HepG2 (cell line): ENCODE data around the gene MYO9A. TPM values are rescaled to one million over a fixed set of nuclear protein-coding genes. Genes with fewer than 3 reads are reported as not detected.

Experiments used
- ATAC-seq: fragments of 200-7000 bp; cut with Tn5 transposase; 3 replicates; pipeline ENCODE4 v1.9.1; 2020; ENCODE audit warnings: mild to moderate bottlenecking, moderate library complexity
- BruUV-seq: library from RNA; stranded (reverse); fragments of 400-500 nt; replicated peaks from 2 replicates; lab custom pipeline; 2021; lab: Mats Ljungman, UMichigan
- CTCF ChIA-PET: fragments of 300-600 bp; formaldehyde crosslinking; extraction: SDS; loops from one replicate; lab custom pipeline; 2021; ENCODE audit warnings: low total read pairs, inconsistent platforms, low intra/inter-chr PET ratio; lab: Yijun Ruan, JAX
- POLR2A ChIA-PET: fragments of 350-600 bp; sonication (Branson Sonifier 250); formaldehyde crosslinking; loops from one replicate; lab custom pipeline; 2020; ENCODE audit warnings: antibody characterized with exemption, inconsistent platforms; lab: Yijun Ruan, JAX
- DNase-seq: peaks from one replicate; pipeline ENCODE4 v3.0.0-alpha.2; 2015; ENCODE audit warnings: low spot score
- FAIRE-seq: peaks from 3 replicates; lab custom pipeline; 2011; peaks lifted over from hg19 to GRCh38; lab: Jason Lieb, UNC
- H2AFZ ChIP-seq: one replicate; pipeline ENCODE4 v1.6.1; 2011; ENCODE audit warnings: low read length, inconsistent platforms
- H3K27ac ChIP-seq: fragments of 300-600 bp; 3 replicates; pipeline ENCODE4 v1.8.0; 2011; ENCODE audit warnings: mixed run types, mild to moderate bottlenecking, mixed read lengths, low read length, inconsistent platforms; ENCODE audit not compliant: insufficient read depth; ENCODE audit errors: extremely low read length
- H3K27me3 ChIP-seq, 2 experiments: fragments of 200-600 bp in 1 of 2; 2 replicates in 1 of 2; 3 replicates in 1 of 2; pipeline versions ENCODE4 v1.6.0 to v1.8.0; 2011; ENCODE audit warnings: low read length in 2 of 2, mild to moderate bottlenecking in 2 of 2, moderate library complexity in 2 of 2, inconsistent platforms in 1 of 2; ENCODE audit not compliant: insufficient read depth in 2 of 2, control insufficient read depth in 1 of 2
- H3K36me3 ChIP-seq, 2 experiments: fragments of 200-600 bp in 1 of 2; replicated peaks in 1 of 2; 2 replicates in 1 of 2; 3 replicates in 1 of 2; pipeline versions ENCODE4 v1.5.1 to v1.8.0; 2011; ENCODE audit warnings: low read length in 2 of 2, inconsistent platforms in 1 of 2; ENCODE audit not compliant: insufficient read depth in 2 of 2, control insufficient read depth in 1 of 2
- H3K4me1 ChIP-seq: 2 replicates; pipeline ENCODE4 v1.5.1; 2012; ENCODE audit warnings: low read length, inconsistent platforms; ENCODE audit not compliant: insufficient read depth
- H3K4me2 ChIP-seq: 2 replicates; pipeline ENCODE4 v1.6.0; 2011; ENCODE audit warnings: low read depth, low read length, inconsistent platforms
- H3K4me3 ChIP-seq, 3 experiments: fragments of 200-600 bp in 1 of 3; sonication (generic), shearing (Covaris generic) in 1 of 3; replicated peaks in 1 of 3; 2 replicates each; pipeline ENCODE4 v1.5.1; 2011 to 2016; ENCODE audit warnings: low read length in 3 of 3, inconsistent platforms in 2 of 3, low read depth in 2 of 3, mild to moderate bottlenecking in 2 of 3, control low read depth in 1 of 3, mixed read lengths in 1 of 3; ENCODE audit not compliant: insufficient read depth in 1 of 3
- H3K79me2 ChIP-seq: one replicate; pipeline ENCODE4 v1.6.1; 2011; ENCODE audit warnings: low read length, inconsistent platforms; ENCODE audit not compliant: insufficient read depth
- H3K9ac ChIP-seq: 2 replicates; pipeline ENCODE4 v1.6.0; 2011; ENCODE audit warnings: mild to moderate bottlenecking, low read depth, low read length, inconsistent platforms; ENCODE audit not compliant: insufficient read depth
- H3K9me3 ChIP-seq: 2 replicates; pipeline ENCODE4 v1.5.1; 2012; ENCODE audit warnings: mild to moderate bottlenecking, low read length
- H4K20me1 ChIP-seq: 2 replicates; pipeline ENCODE4 v1.6.0; 2011; ENCODE audit warnings: inconsistent platforms, mild to moderate bottlenecking, low read length, moderate library complexity; ENCODE audit not compliant: insufficient read depth
- ATAD3A ChIP-seq: sonication (generic); formaldehyde crosslinking; IDR thresholded peaks from 2 replicates; pipeline ENCODE4 v1.4.0; 2020; ENCODE audit warnings: missing genetic modification reagents
- GTF2F1 ChIP-seq: fragments of 150-350 bp; IDR thresholded peaks from 2 replicates; pipeline ENCODE4 v1.6.1; 2014; ENCODE audit warnings: low read length
- HNRNPL ChIP-seq: fragments of 200-400 bp; formaldehyde crosslinking; IDR thresholded peaks from 2 replicates; pipeline ENCODE4 v1.6.1; 2017; ENCODE audit warnings: mild to moderate bottlenecking, low read depth, low read length
- SP2 ChIP-seq: sonication (generic); formaldehyde crosslinking; IDR thresholded peaks from 2 replicates; pipeline ENCODE4 v1.5.1; 2020; ENCODE audit warnings: mild to moderate bottlenecking, missing genetic modification reagents
- YEATS4 ChIP-seq: sonication (generic); formaldehyde crosslinking; IDR thresholded peaks from 2 replicates; pipeline ENCODE4 v1.4.0; 2020; ENCODE audit warnings: missing genetic modification reagents, borderline replicate concordance
- ZFP36L2 ChIP-seq: sonication (generic); formaldehyde crosslinking; IDR thresholded peaks from 2 replicates; pipeline ENCODE4 v1.4.0; 2020; ENCODE audit warnings: missing genetic modification reagents
- ZIK1 ChIP-seq: sonication (generic); formaldehyde crosslinking; IDR thresholded peaks from 2 replicates; pipeline ENCODE4 v1.5.0; 2020; ENCODE audit warnings: mild to moderate bottlenecking, low read depth, missing genetic modification reagents, borderline replicate concordance
- ZNF101 ChIP-seq: sonication (generic); formaldehyde crosslinking; IDR thresholded peaks from 2 replicates; pipeline ENCODE4 v1.4.0; 2020; ENCODE audit warnings: mild to moderate bottlenecking, low read depth, missing genetic modification reagents, borderline replicate concordance
- ZNF331 ChIP-seq: sonication (generic); formaldehyde crosslinking; IDR thresholded peaks from 2 replicates; pipeline ENCODE4 v1.4.0; 2020; ENCODE audit warnings: missing genetic modification reagents
- ZNF569 ChIP-seq: sonication (generic); formaldehyde crosslinking; IDR thresholded peaks from 2 replicates; pipeline ENCODE4 v1.5.0; 2020; ENCODE audit warnings: mild to moderate bottlenecking, missing genetic modification reagents, moderate library complexity, borderline replicate concordance
- ZNF672 ChIP-seq: sonication (generic); formaldehyde crosslinking; IDR thresholded peaks from 2 replicates; pipeline ENCODE4 v1.8.1; 2022; ENCODE audit warnings: missing genetic modification reagents
- ZNF747 ChIP-seq: sonication (generic); formaldehyde crosslinking; IDR thresholded peaks from 2 replicates; pipeline ENCODE4 v1.8.1; 2023; ENCODE audit warnings: missing genetic modification reagents, mild to moderate bottlenecking, borderline replicate concordance
- ZNF850 ChIP-seq: sonication (generic); formaldehyde crosslinking; conservative IDR thresholded peaks from 2 replicates; pipeline ENCODE4 v1.9.0; 2021; ENCODE audit warnings: mild to moderate bottlenecking, missing genetic modification reagents
- ZZZ3 ChIP-seq: sonication (generic); formaldehyde crosslinking; IDR thresholded peaks from 2 replicates; pipeline ENCODE4 v1.4.0; 2020; ENCODE audit warnings: missing genetic modification reagents, mild to moderate bottlenecking, borderline replicate concordance
- WGBS: methylation state at CpG from one replicate; pipeline ENCODE4 v1.1.6; 2017; ENCODE audit warnings: low lambda C conversion rate; 5-methylcytosine and 5-hydroxymethylcytosine counted together
- in situ Hi-C: cut with HindIII; loops from 2 replicates; pipeline ENCODE4 v1.10.0; 2017; ENCODE audit warnings: low pct_unique_long_range_greater_than_20kb; ENCODE audit not compliant: extremely low pct_ligation_motif_present
- intact Hi-C: fragments of 100-400 bp; cut with micrococcal nuclease; formaldehyde crosslinking; loops from one replicate; pipeline ENCODE4 v1.10.0; 2022; ENCODE audit not compliant: unreplicated experiment
- polyA plus RNA-seq, 8 experiments: library from polyadenylated mRNA; depleted of rRNA in 3 of 8; stranded (reverse) in 7 of 8; unstranded in 1 of 8; fragments of >200 nt; fragmentation: Illumina TruSeq in 4 of 8; extraction: Trizol in 4 of 8; gene quantifications; 2 replicates each; pipeline versions ENCODE4 v1.2.1 to v1.2.3, GENCODE V29; 2011 to 2016; ENCODE audit warnings: low read depth in 4 of 8, missing spikeins in 1 of 8, mixed read lengths in 1 of 8; ENCODE audit not compliant: insufficient read depth in 1 of 8
- total RNA-seq, 5 experiments: library from RNA; depleted of rRNA; stranded (reverse); fragments of >200 nt; fragmentation: Illumina TruSeq; extraction: Trizol; gene quantifications; 2 replicates each; pipeline ENCODE4 v1.2.3, GENCODE V29; 2016; ENCODE audit warnings: low read depth in 1 of 5
- TF ChIP-seq, protein P1 (sequence below): sonication (generic); formaldehyde crosslinking; IDR thresholded peaks from 2 replicates; pipeline ENCODE4 v1.8.1; 2022; ENCODE audit warnings: low read depth, mild to moderate bottlenecking, missing genetic modification reagents
- TF ChIP-seq, protein P2 (sequence below): sonication (generic); formaldehyde crosslinking; IDR thresholded peaks from 2 replicates; pipeline ENCODE4 v1.8.0; 2022; ENCODE audit warnings: low read depth, missing genetic modification reagents

MYO9A gene
- total and polyA plus RNA-seq, 2 of the 13 experiments (the other 11 are each of a cell fraction or from before 2014, with no cell fraction given): 4.8 to 15.3 TPM

DNA sequence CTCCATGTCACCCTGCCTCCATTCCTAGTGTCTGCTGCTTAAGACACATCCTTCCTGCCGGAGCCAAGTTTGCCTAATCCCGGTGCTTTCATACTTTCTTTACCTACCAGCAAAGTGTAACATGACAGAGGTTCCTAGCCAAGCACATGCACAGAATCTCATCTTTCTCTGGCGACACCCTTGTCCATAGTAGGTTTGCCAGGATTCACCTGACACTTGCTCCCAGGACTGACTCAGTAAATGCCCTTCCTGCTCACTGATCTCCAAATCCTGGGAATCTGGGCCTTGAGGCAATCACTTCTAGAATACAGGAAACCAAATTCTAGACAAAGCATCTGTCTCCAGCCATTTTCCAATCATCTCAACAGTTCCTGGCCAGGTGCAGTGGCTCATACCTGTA lies 317.8 kb downstream of the MYO9A start:
- no peak overlapping the region for H3K9ac ChIP-seq
- in situ Hi-C loops: loop anchor here (5.0 to 10.0 kb wide), 4 partner anchors 53 to 685 kb away; partner anchors contain the start of gene THSD4
- FAIRE-seq (no peak), ATAC-seq (no peak), DNase-seq (no peak)
- CTCF ChIA-PET: interaction anchor here (1.4 to 2.4 kb wide), 3 partner anchors 47 to 789 kb away, joined by 3 to 26 read pairs (median 15); no protein-coding TSS in a partner anchor
- POLR2A ChIA-PET: no interaction called here
- peaks cover 0 to 5% of the 10 kb centered on the region in 2 experiments; a peak in 2 of 5 replicates for H3K27me3 ChIP-seq
- no peaks in the 10 kb centered on the region for H4K20me1 ChIP-seq
- no peak overlapping the region for H2AFZ ChIP-seq
- intact Hi-C loops: loop anchor here (2.0 to 5.0 kb wide), 2 partner anchors 47 to 353 kb away; no protein-coding TSS in a partner anchor
- no peak overlapping the region for H3K4me3 ChIP-seq
- BruUV-seq: no TSS peak
- no peak overlapping the region for H3K27ac ChIP-seq
- no peaks in the 10 kb centered on the region for H3K4me1 ChIP-seq
- WGBS: 70% methylated on average over 3 of the region's 3 CpGs
- H3K79me2 ChIP-seq: no peaks in the 10 kb centered on the region
- H3K36me3 ChIP-seq: no peaks in the 10 kb centered on the region
- no peaks in the 10 kb centered on the region for H3K9me3 ChIP-seq
- H3K4me2 ChIP-seq: no peak overlapping the region
- no peak for TF ChIP-seq ZNF747

DNA sequence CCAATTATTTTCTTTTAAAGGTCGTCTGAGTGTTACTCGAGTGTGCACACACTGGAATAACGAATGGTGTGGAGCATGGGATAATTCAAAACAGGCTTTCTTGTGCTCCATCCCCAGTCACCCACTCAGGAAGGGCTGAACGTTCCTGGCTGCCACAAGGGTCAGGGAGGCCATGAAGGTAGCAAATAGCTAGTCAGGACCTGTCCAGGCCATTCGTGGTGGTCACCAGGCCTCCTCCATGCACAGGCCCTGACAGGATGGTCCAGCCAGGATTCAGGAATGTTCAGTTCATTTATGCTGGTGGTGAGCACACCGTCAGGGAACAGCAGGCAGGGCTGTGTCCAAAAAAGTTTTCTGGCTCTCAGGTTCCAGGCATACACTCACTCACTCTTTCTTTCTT lies 319.3 kb downstream of the MYO9A start:
- in situ Hi-C loops: no loop called here
- POLR2A ChIA-PET: no interaction called here
- H3K4me3 ChIP-seq: no peak overlapping the region
- TF ChIP-seq ZFP36L2: no peak
- TF ChIP-seq ZNF569: no peak
- no peak for TF ChIP-seq HNRNPL
- no peak for TF ChIP-seq ATAD3A (CRISPR knock-in tag)
- no peak for TF ChIP-seq ZIK1
- TF ChIP-seq ZZZ3 (CRISPR knock-in tag): no peak
- TF ChIP-seq, protein P1, sequence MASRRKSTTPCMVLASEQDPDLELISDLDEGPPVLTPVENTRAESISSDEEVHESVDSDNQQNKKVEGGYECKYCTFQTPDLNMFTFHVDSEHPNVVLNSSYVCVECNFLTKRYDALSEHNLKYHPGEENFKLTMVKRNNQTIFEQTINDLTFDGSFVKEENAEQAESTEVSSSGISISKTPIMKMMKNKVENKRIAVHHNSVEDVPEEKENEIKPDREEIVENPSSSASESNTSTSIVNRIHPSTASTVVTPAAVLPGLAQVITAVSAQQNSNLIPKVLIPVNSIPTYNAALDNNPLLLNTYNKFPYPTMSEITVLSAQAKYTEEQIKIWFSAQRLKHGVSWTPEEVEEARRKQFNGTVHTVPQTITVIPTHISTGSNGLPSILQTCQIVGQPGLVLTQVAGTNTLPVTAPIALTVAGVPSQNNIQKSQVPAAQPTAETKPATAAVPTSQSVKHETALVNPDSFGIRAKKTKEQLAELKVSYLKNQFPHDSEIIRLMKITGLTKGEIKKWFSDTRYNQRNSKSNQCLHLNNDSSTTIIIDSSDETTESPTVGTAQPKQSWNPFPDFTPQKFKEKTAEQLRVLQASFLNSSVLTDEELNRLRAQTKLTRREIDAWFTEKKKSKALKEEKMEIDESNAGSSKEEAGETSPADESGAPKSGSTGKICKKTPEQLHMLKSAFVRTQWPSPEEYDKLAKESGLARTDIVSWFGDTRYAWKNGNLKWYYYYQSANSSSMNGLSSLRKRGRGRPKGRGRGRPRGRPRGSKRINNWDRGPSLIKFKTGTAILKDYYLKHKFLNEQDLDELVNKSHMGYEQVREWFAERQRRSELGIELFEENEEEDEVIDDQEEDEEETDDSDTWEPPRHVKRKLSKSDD (CRISPR knock-in tag): no peak
- no peak for TF ChIP-seq ZNF850 (CRISPR knock-in tag)
- TF ChIP-seq ZNF672 (CRISPR knock-in tag): no peak
- no peak for TF ChIP-seq ZNF331 (CRISPR knock-in tag)
- TF ChIP-seq YEATS4: no peak
- TF ChIP-seq GTF2F1: no peak
- TF ChIP-seq, protein P2, sequence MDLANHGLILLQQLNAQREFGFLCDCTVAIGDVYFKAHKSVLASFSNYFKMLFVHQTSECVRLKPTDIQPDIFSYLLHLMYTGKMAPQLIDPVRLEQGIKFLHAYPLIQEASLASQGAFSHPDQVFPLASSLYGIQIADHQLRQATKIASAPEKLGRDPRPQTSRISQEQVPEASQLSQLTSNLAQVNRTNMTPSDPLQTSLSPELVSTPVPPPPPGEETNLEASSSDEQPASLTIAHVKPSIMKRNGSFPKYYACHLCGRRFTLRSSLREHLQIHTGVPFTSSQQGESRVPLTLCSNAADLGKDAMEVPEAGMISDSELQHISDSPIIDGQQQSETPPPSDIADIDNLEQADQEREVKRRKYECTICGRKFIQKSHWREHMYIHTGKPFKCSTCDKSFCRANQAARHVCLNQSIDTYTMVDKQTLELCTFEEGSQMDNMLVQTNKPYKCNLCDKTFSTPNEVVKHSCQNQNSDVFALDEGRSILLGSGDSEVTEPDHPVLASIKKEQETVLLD (CRISPR knock-in tag): no peak
- TF ChIP-seq ZNF101: no peak
- no peak for TF ChIP-seq SP2 (CRISPR knock-in tag)

More for the DNA sequence above, 319.3 kb downstream of the MYO9A start:
- CTCF ChIA-PET: no interaction called here
- Histone ChIP-seq H3K36me3 (no peaks in the 10 kb centered on the region), H3K9me3 (no peaks in the 10 kb centered on the region), H3K27ac (no peak overlapping the region), H3K9ac (no peak overlapping the region), H3K4me2 (no peak overlapping the region), H2AFZ (no peak overlapping the region), H4K20me1 (no peaks in the 10 kb centered on the region), H3K79me2 (no peaks in the 10 kb centered on the region), H3K27me3 (peaks cover 0 to 2% of the 10 kb centered on the region in 2 experiments; a peak in 2 of 5 replicates), H3K4me1 (no peaks in the 10 kb centered on the region)
- WGBS: 8% methylated on average over 4 of the region's 6 CpGs
- ATAC-seq: no peak
- no peak for DNase-seq
- FAIRE-seq: no peak
- intact Hi-C loops: no loop called here
- BruUV-seq: no TSS peak
